IMR-90 (cell line): ENCODE results near the gene CFAP126. TPM values are rescaled to one million over a fixed set of nuclear protein-coding genes. Genes with fewer than 3 reads are reported as not detected.

Source experiments
- ATAC-seq: fragments of 200-7000 bp; cut with Tn5 transposase; 2 replicates; pipeline ENCODE4 v1.9.1; 2020; ENCODE audit warnings: low read depth, mild to moderate bottlenecking, moderate library complexity
- BruUV-seq: library from RNA; stranded (reverse); fragments of 400-500 nt; replicated peaks from 2 replicates; lab custom pipeline; 2021; lab: Mats Ljungman, UMichigan
- CTCF ChIA-PET: fragments of 300-600 bp; formaldehyde crosslinking; extraction: SDS; loops from one replicate; lab custom pipeline; 2021; ENCODE audit warnings: antibody characterized with exemption; lab: Yijun Ruan, JAX
- POLR2A ChIA-PET: fragments of 300-600 bp; sonication (Branson Sonifier 250); formaldehyde crosslinking; loops from one replicate; lab custom pipeline; 2022; ENCODE audit warnings: antibody characterized with exemption; ENCODE audit not compliant: unreplicated experiment; lab: Charles Lee
- DNase-seq: peaks from one replicate; pipeline ENCODE4 v3.0.0; 2013
- H2AFZ ChIP-seq: replicated peaks from 2 replicates; pipeline ENCODE3; 2013; ENCODE audit warnings: low read length, mild to moderate bottlenecking; ENCODE audit not compliant: poor library complexity
- H2AK5ac ChIP-seq: 2 replicates; pipeline ENCODE4 v1.6.1; 2013; ENCODE audit warnings: low read depth, low read length, inconsistent platforms
- H2AK9ac ChIP-seq: replicated peaks from 2 replicates; pipeline ENCODE3; 2013; ENCODE audit warnings: mild to moderate bottlenecking, low read depth, low read length, moderate library complexity; ENCODE audit not compliant: poor library complexity
- H2BK120ac ChIP-seq: 2 replicates; pipeline ENCODE4 v1.6.1; 2013; ENCODE audit warnings: low read depth, low read length, inconsistent platforms
- H2BK15ac ChIP-seq: 3 replicates; pipeline ENCODE4 v1.6.1; 2013; ENCODE audit warnings: low read depth, low read length, inconsistent platforms
- H2BK20ac ChIP-seq: 2 replicates; pipeline ENCODE4 v1.6.1; 2013; ENCODE audit warnings: low read depth, mild to moderate bottlenecking, inconsistent platforms, low read length, moderate library complexity
- H2BK5ac ChIP-seq: 2 replicates; pipeline ENCODE4 v1.6.1; 2013; ENCODE audit warnings: mild to moderate bottlenecking, low read depth, low read length, inconsistent platforms; ENCODE audit not compliant: poor library complexity, severe bottlenecking
- H3K14ac ChIP-seq: replicated peaks from 2 replicates; pipeline ENCODE4 v1.6.1; 2013; ENCODE audit warnings: low read depth, low read length, inconsistent platforms
- H3K18ac ChIP-seq: 2 replicates; pipeline ENCODE4 v1.6.1; 2013; ENCODE audit warnings: low read depth, low read length, control low read depth
- H3K23ac ChIP-seq: 2 replicates; pipeline ENCODE4 v1.6.1; 2013; ENCODE audit warnings: low read depth, low read length, inconsistent platforms
- H3K27ac ChIP-seq: 2 replicates; pipeline ENCODE4 v1.5.1; 2013; ENCODE audit warnings: mild to moderate bottlenecking, control low read depth, low read length; ENCODE audit not compliant: insufficient read depth
- H3K27me3 ChIP-seq: 2 replicates; pipeline ENCODE4 v1.6.1; 2013; ENCODE audit warnings: low read length; ENCODE audit not compliant: control insufficient read depth, insufficient read depth
- H3K36me3 ChIP-seq: 2 replicates; pipeline ENCODE4 v1.6.1; 2013; ENCODE audit warnings: low read length, mixed read lengths; ENCODE audit not compliant: control insufficient read depth, insufficient read depth
- H3K4ac ChIP-seq: 2 replicates; pipeline ENCODE4 v1.6.1; 2013; ENCODE audit warnings: low read depth, low read length, inconsistent platforms
- H3K4me1 ChIP-seq: 2 replicates; pipeline ENCODE4 v1.6.1; 2013; ENCODE audit warnings: low read length, mixed read lengths; ENCODE audit not compliant: control insufficient read depth, insufficient read depth
- H3K4me2 ChIP-seq: 2 replicates; pipeline ENCODE4 v1.6.1; 2013; ENCODE audit warnings: low read depth, mild to moderate bottlenecking, control low read depth, low read length, moderate library complexity
- H3K4me3 ChIP-seq: 2 replicates; pipeline ENCODE4 v1.5.1; 2013; ENCODE audit warnings: low read depth, mild to moderate bottlenecking, control low read depth, low read length, moderate library complexity; ENCODE audit not compliant: insufficient read depth
- H3K56ac ChIP-seq: 2 replicates; pipeline ENCODE4 v1.6.1; 2013; ENCODE audit warnings: low read length, inconsistent platforms; ENCODE audit not compliant: insufficient read depth; ENCODE audit errors: extremely low read depth
- H3K79me1 ChIP-seq, 2 experiments: 2 replicates each; pipeline ENCODE4 v1.6.1; 2013; ENCODE audit warnings: low read length in 2 of 2, inconsistent platforms in 1 of 2, low read depth in 1 of 2
- H3K9ac ChIP-seq: 2 replicates; pipeline ENCODE4 v1.6.1; 2013; ENCODE audit warnings: low read depth, low read length, control low read depth
- H3K9me1 ChIP-seq: 2 replicates; pipeline ENCODE4 v1.6.1; 2013; ENCODE audit warnings: low read length, inconsistent platforms; ENCODE audit not compliant: insufficient read depth
- H3K9me3 ChIP-seq: 2 replicates; pipeline ENCODE4 v1.6.1; 2013; ENCODE audit warnings: low read length; ENCODE audit not compliant: control insufficient read depth, insufficient read depth
- H4K20me1 ChIP-seq: 2 replicates; pipeline ENCODE4 v1.6.1; 2013; ENCODE audit warnings: low read length, inconsistent platforms; ENCODE audit not compliant: insufficient read depth
- H4K5ac ChIP-seq: 2 replicates; pipeline ENCODE4 v1.6.1; 2013; ENCODE audit warnings: mild to moderate bottlenecking, low read depth, low read length, control low read depth
- H4K8ac ChIP-seq, 2 experiments: 2 replicates each; pipeline ENCODE4 v1.6.1; 2013; ENCODE audit warnings: low read depth in 2 of 2, low read length in 2 of 2, control low read depth in 1 of 2, inconsistent platforms in 1 of 2
- H4K91ac ChIP-seq: 2 replicates; pipeline ENCODE4 v1.6.1; 2013; ENCODE audit warnings: low read depth, low read length, inconsistent platforms; ENCODE audit not compliant: insufficient read depth
- CHD1 ChIP-seq: IDR thresholded peaks from 2 replicates; pipeline ENCODE4 v1.6.1; 2012; ENCODE audit warnings: low read depth, low read length, improper control_type of control experiment
- FOS ChIP-seq: fragments of 150-350 bp; IDR thresholded peaks from 2 replicates; pipeline ENCODE4 v1.6.1; 2016; ENCODE audit warnings: low read depth, low read length
- MAFK ChIP-seq: IDR thresholded peaks from 2 replicates; pipeline ENCODE4 v1.6.1; 2012; ENCODE audit warnings: low read depth, low read length, improper control_type of control experiment
- MAZ ChIP-seq: IDR thresholded peaks from 2 replicates; pipeline ENCODE4 v1.6.1; 2012; ENCODE audit warnings: low read depth, mild to moderate bottlenecking, low read length, improper control_type of control experiment, moderate library complexity, borderline replicate concordance
- MXI1 ChIP-seq: IDR thresholded peaks from 2 replicates; pipeline ENCODE4 v1.6.1; 2012; ENCODE audit warnings: low read depth, mild to moderate bottlenecking, low read length, moderate library complexity, borderline replicate concordance
- NFE2L2 ChIP-seq: fragments of 150-350 bp; IDR thresholded peaks from 2 replicates; pipeline ENCODE4 v1.6.1; 2016; ENCODE audit warnings: low read depth, mild to moderate bottlenecking, low read length
- POLR2A ChIP-seq: IDR thresholded peaks from 2 replicates; pipeline ENCODE4 v1.6.1; 2012; ENCODE audit warnings: mild to moderate bottlenecking, low read depth, low read length
- RCOR1 ChIP-seq: IDR thresholded peaks from 2 replicates; pipeline ENCODE4 v1.6.1; 2012; ENCODE audit warnings: mild to moderate bottlenecking, low read length, improper control_type of control experiment; ENCODE audit not compliant: insufficient replicate concordance
- RFX5 ChIP-seq: IDR thresholded peaks from 2 replicates; pipeline ENCODE4 v1.8.0; 2012; ENCODE audit warnings: low read depth, mild to moderate bottlenecking, low read length, moderate library complexity
- SMC3 ChIP-seq: fragments of 150-350 bp; IDR thresholded peaks from 2 replicates; pipeline ENCODE4 v1.6.1; 2016; ENCODE audit warnings: low read depth, mild to moderate bottlenecking, antibody characterized with exemption, low read length, moderate library complexity
- WGBS, 2 experiments: methylation state at CpG; one replicate each; pipeline versions ENCODE4 v1.1.5 to v1.1.7; 2013; ENCODE audit warnings: missing lambda C conversion rate in 2 of 2; ENCODE audit not compliant: insufficient read length in 1 of 2; ENCODE audit errors: extremely low coverage in 2 of 2; 5-methylcytosine and 5-hydroxymethylcytosine counted together
- dilution Hi-C: fragments of 300-500 bp; cut with HindIII; formaldehyde crosslinking; loops from one replicate; pipeline ENCODE4 v1.14.3; 2018; ENCODE audit warnings: low sequenced_read_pairs; ENCODE audit not compliant: unreplicated experiment
- in situ Hi-C: fragments of 300-500 bp; cut with MboI; formaldehyde crosslinking; loops from 3 replicates; pipeline ENCODE4 v1.14.3; 2019; ENCODE audit warnings: low sequenced_read_pairs, inconsistent platforms, mixed read lengths
- intact Hi-C: fragments of 100-400 bp; cut with micrococcal nuclease; formaldehyde crosslinking; loops from 2 replicates; pipeline ENCODE4 v1.10.0; 2022
- polyA plus RNA-seq, 3 experiments: library from polyadenylated mRNA; depleted of rRNA; stranded (reverse); fragments of >200 nt; gene quantifications; 2 replicates each; pipeline ENCODE4 v1.2.3, GENCODE V29; 2012; ENCODE audit warnings: low replicate concordance in 1 of 3
- total RNA-seq: library from RNA; depleted of rRNA; stranded (reverse); fragments of >200 nt; gene quantifications from 2 replicates; pipeline ENCODE4 v1.2.3, GENCODE V29; 2012
- TF ChIP-seq, protein P1 (sequence below): fragments of 150-350 bp; IDR thresholded peaks from 2 replicates; pipeline ENCODE4 v1.6.1; 2017; ENCODE audit warnings: mild to moderate bottlenecking, antibody characterized with exemption, low read length, low read depth
- TF ChIP-seq, protein P2 (sequence below): fragments of 150-350 bp; IDR thresholded peaks from 2 replicates; pipeline ENCODE4 v1.6.1; 2016; ENCODE audit warnings: low read depth, mild to moderate bottlenecking, low read length, moderate library complexity, borderline replicate concordance
- TF ChIP-seq, protein P3 (sequence below): conservative IDR thresholded peaks from 2 replicates; pipeline ENCODE4 v1.5.1; 2012; ENCODE audit warnings: mild to moderate bottlenecking, low read depth, low read length, improper control_type of control experiment

Gene CFAP126
- total and polyA plus RNA-seq, 2 of the 4 experiments (the other 2 are of a cell fraction): not detected

DNA sequence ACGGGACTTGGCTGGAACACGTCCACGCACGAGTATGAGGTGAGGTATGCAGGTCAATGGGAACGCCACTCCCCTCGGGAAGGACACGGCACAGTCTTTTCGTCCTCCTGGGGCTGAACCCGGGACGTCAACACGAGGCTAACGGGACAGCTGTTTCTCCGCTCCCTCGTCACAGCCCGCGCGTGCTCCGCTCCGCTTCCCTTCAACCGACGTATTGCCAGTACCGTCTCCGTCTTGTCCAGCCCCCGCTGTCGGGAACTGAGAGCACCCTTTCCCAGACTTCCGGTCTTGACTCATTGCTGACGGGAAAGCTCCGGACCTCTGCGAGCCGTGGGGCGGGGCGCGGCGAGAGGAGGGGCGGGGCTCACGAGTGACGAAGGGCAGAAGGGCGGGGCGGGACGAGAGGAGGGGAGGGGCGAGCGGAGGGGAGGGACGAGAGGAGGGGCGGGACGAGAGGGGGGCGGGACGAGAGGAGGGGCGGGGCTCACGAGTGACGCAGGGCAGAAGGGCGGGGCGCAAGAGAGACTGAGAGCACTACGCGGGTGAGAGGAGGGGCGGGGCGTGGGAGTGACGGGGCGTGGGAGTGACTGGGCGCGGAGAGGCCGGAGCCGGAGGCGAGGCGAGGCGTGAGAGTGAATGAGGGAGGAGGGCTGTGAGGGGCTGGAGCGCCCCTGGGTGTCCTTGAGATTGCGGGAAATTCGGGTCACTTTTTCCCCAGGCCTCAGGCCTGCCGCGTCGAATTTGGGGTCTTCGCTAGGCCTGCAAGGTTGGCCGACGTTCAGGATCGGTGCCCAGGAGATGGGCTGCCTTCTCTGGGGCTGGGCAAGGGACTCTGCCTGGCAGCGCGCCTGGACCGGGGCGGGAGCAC is 22.2 kb upstream of the CFAP126 start:
- peak overlapping the region; percentile 100 for H2AFZ ChIP-seq
- H3K9me1 ChIP-seq: peaks cover 2% of the 10 kb centered on the region; the same call in 1 of the 2 replicates
- peak; percentile 94 for ATAC-seq
- H3K4me2 ChIP-seq: peak overlapping the region; percentile 93
- peak overlapping the region; percentile 90 for H2BK20ac ChIP-seq
- in situ Hi-C loops: no loop called here
- peak overlapping the region; percentile 96 for H4K5ac ChIP-seq
- H3K36me3 ChIP-seq: no peaks in the 10 kb centered on the region
- peak overlapping the region; percentile 95 to 100 for H4K8ac ChIP-seq
- H3K27ac ChIP-seq: peak overlapping the region; percentile 89
- peak overlapping the region; percentile 78 for H2AK5ac ChIP-seq
- peak overlapping the region; percentile 83 for H3K9ac ChIP-seq
- H2BK5ac ChIP-seq: peak overlapping the region; percentile 91
- POLR2A ChIA-PET: no interaction called here
- H2BK120ac ChIP-seq: peak overlapping the region; percentile 99
- H3K23ac ChIP-seq: peak overlapping the region; percentile 100
- peak overlapping the region; percentile 93 for H3K18ac ChIP-seq
- WGBS, 2 experiments: 1% methylated on average over 31 of the region's 79 CpGs; no CpG with 5 or more reads in 1 of the 2 experiments
- peak overlapping the region; percentile 90 for H3K4me3 ChIP-seq
- peak overlapping the region; percentile 98 for H2AK9ac ChIP-seq
- peaks cover 0 to 4% of the 10 kb centered on the region in 2 experiments; a peak in 1 of 4 replicates for H3K79me1 ChIP-seq
- peak overlapping the region; percentile 90 for H3K56ac ChIP-seq
- H3K4me1 ChIP-seq: no peaks in the 10 kb centered on the region
- CTCF ChIA-PET: no interaction called here
- no TSS peak for BruUV-seq
- H3K27me3 ChIP-seq: no peaks in the 10 kb centered on the region
- peak; percentile 98 for DNase-seq
- no peaks in the 10 kb centered on the region for H4K20me1 ChIP-seq
- H4K91ac ChIP-seq: peak overlapping the region; percentile 94
- peak overlapping the region; percentile 100 for H3K14ac ChIP-seq
- no peaks in the 10 kb centered on the region for H3K9me3 ChIP-seq
- peak overlapping the region; percentile 100 for H3K4ac ChIP-seq
- dilution Hi-C loops: no loop called here
- intact Hi-C loops: loop anchor here (5.0 to 10.0 kb wide), 3 partner anchors 348 to 1575 kb away; no protein-coding TSS in a partner anchor
- H2BK15ac ChIP-seq: peak overlapping the region; percentile 97; the same call in 2 of the 3 replicates
- TF ChIP-seq MAZ (peak; percentile 95), MXI1 (peak; percentile 59; the same call in 1 of the 2 replicates), MAFK (no peak), RCOR1 (no peak), NFE2L2 (peak; percentile 12; the same call in 1 of the 2 replicates), POLR2A (peak; percentile 84), FOS (peak; percentile 73), CHD1 (no peak), RFX5 (no peak), SMC3 (no peak)
- TF ChIP-seq, protein P1, sequence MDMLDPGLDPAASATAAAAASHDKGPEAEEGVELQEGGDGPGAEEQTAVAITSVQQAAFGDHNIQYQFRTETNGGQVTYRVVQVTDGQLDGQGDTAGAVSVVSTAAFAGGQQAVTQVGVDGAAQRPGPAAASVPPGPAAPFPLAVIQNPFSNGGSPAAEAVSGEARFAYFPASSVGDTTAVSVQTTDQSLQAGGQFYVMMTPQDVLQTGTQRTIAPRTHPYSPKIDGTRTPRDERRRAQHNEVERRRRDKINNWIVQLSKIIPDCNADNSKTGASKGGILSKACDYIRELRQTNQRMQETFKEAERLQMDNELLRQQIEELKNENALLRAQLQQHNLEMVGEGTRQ: peak; percentile 52; the same call in 1 of the 2 replicates
- TF ChIP-seq, protein P2, sequence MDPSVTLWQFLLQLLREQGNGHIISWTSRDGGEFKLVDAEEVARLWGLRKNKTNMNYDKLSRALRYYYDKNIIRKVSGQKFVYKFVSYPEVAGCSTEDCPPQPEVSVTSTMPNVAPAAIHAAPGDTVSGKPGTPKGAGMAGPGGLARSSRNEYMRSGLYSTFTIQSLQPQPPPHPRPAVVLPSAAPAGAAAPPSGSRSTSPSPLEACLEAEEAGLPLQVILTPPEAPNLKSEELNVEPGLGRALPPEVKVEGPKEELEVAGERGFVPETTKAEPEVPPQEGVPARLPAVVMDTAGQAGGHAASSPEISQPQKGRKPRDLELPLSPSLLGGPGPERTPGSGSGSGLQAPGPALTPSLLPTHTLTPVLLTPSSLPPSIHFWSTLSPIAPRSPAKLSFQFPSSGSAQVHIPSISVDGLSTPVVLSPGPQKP: peak; percentile 68; the same call in 1 of the 2 replicates
- TF ChIP-seq, protein P3, sequence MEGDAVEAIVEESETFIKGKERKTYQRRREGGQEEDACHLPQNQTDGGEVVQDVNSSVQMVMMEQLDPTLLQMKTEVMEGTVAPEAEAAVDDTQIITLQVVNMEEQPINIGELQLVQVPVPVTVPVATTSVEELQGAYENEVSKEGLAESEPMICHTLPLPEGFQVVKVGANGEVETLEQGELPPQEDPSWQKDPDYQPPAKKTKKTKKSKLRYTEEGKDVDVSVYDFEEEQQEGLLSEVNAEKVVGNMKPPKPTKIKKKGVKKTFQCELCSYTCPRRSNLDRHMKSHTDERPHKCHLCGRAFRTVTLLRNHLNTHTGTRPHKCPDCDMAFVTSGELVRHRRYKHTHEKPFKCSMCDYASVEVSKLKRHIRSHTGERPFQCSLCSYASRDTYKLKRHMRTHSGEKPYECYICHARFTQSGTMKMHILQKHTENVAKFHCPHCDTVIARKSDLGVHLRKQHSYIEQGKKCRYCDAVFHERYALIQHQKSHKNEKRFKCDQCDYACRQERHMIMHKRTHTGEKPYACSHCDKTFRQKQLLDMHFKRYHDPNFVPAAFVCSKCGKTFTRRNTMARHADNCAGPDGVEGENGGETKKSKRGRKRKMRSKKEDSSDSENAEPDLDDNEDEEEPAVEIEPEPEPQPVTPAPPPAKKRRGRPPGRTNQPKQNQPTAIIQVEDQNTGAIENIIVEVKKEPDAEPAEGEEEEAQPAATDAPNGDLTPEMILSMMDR: no peak
